H9 (cell line): ENCODE data around the gene SPATA18. TPM values are rescaled to one million over a fixed set of nuclear protein-coding genes. Genes with fewer than 3 reads are reported as not detected.

ENCODE experiments used
- DNase-seq: peaks from one replicate; pipeline ENCODE4 v3.0.0-alpha.2; 2017
- H2AFZ ChIP-seq: one replicate; pipeline ENCODE4 v1.6.1; 2013; ENCODE audit warnings: mild to moderate bottlenecking, low read length, control low read depth, moderate library complexity
- H2AK5ac ChIP-seq: 2 replicates; pipeline ENCODE4 v1.6.1; 2013; ENCODE audit warnings: low read length, control low read depth, mixed read lengths; ENCODE audit not compliant: insufficient read length
- H2BK120ac ChIP-seq: one replicate; pipeline ENCODE4 v1.6.1; 2013; ENCODE audit warnings: low read depth, mild to moderate bottlenecking, low read length, control low read depth, inconsistent platforms; ENCODE audit not compliant: poor library complexity, severe bottlenecking
- H2BK12ac ChIP-seq: 2 replicates; pipeline ENCODE4 v1.6.1; 2013; ENCODE audit warnings: low read length, control low read depth, mixed read lengths, low read depth; ENCODE audit not compliant: insufficient read length
- H2BK15ac ChIP-seq: 2 replicates; pipeline ENCODE4 v1.6.1; 2013; ENCODE audit warnings: low read depth, low read length, control low read depth
- H2BK20ac ChIP-seq: one replicate; pipeline ENCODE4 v1.6.1; 2013; ENCODE audit warnings: low read depth, mild to moderate bottlenecking, low read length, control low read depth, inconsistent platforms; ENCODE audit not compliant: poor library complexity, severe bottlenecking
- H2BK5ac ChIP-seq: 2 replicates; pipeline ENCODE4 v1.6.1; 2013; ENCODE audit warnings: low read length, control low read depth, mixed read lengths; ENCODE audit not compliant: insufficient read length
- H3K14ac ChIP-seq: 2 replicates; pipeline ENCODE4 v1.6.1; 2013; ENCODE audit warnings: low read length, control low read depth; ENCODE audit not compliant: insufficient read depth
- H3K18ac ChIP-seq: 2 replicates; pipeline ENCODE4 v1.6.1; 2013; ENCODE audit warnings: low read depth, mild to moderate bottlenecking, mixed read lengths, low read length, control low read depth; ENCODE audit not compliant: insufficient read length
- H3K23ac ChIP-seq: 2 replicates; pipeline ENCODE4 v1.6.1; 2013; ENCODE audit warnings: low read length, control low read depth, mixed read lengths, low read depth; ENCODE audit not compliant: insufficient read length
- H3K23me2 ChIP-seq: 2 replicates; pipeline ENCODE4 v1.6.1; 2013; ENCODE audit warnings: low read depth, mild to moderate bottlenecking, mixed read lengths, low read length, control low read depth; ENCODE audit not compliant: insufficient read length, poor library complexity, severe bottlenecking
- H3K27ac ChIP-seq: 2 replicates; pipeline ENCODE4 v1.5.1; 2013; ENCODE audit warnings: low read length, control low read depth, mixed read lengths, low read depth; ENCODE audit not compliant: insufficient read length
- H3K27me3 ChIP-seq: 2 replicates; pipeline ENCODE4 v1.6.1; 2013; ENCODE audit warnings: low read length, control low read depth, inconsistent platforms; ENCODE audit not compliant: insufficient read depth
- H3K4ac ChIP-seq: 2 replicates; pipeline ENCODE4 v1.6.1; 2013; ENCODE audit warnings: low read depth, mild to moderate bottlenecking, control low read depth, inconsistent platforms, low read length, moderate library complexity
- H3K4me1 ChIP-seq: 2 replicates; pipeline ENCODE4 v1.6.1; 2013; ENCODE audit warnings: low read length, control low read depth, inconsistent platforms; ENCODE audit not compliant: insufficient read depth
- H3K4me2 ChIP-seq: 2 replicates; pipeline ENCODE4 v1.6.1; 2013; ENCODE audit warnings: low read length, control low read depth, mixed read lengths; ENCODE audit not compliant: insufficient read length, insufficient read depth
- H3K56ac ChIP-seq: 2 replicates; pipeline ENCODE4 v1.6.1; 2013; ENCODE audit warnings: low read depth, mild to moderate bottlenecking, mixed read lengths, low read length, control low read depth; ENCODE audit not compliant: insufficient read length
- H3K79me1 ChIP-seq: 2 replicates; pipeline ENCODE4 v1.6.1; 2013; ENCODE audit warnings: low read depth, mild to moderate bottlenecking, moderate library complexity, low read length, control low read depth, inconsistent platforms; ENCODE audit not compliant: insufficient read depth, poor library complexity, severe bottlenecking
- H3K79me2 ChIP-seq: 2 replicates; pipeline ENCODE4 v1.6.1; 2013; ENCODE audit warnings: low read length, control low read depth, inconsistent platforms; ENCODE audit not compliant: insufficient read depth
- H3K9ac ChIP-seq: 2 replicates; pipeline ENCODE4 v1.6.1; 2013; ENCODE audit warnings: low read length, control low read depth, mixed read lengths; ENCODE audit not compliant: insufficient read length; ENCODE audit errors: extremely low read depth
- H3K9me3 ChIP-seq: one replicate; pipeline ENCODE4 v1.6.1; 2013; ENCODE audit warnings: low read depth, low read length, inconsistent platforms; ENCODE audit not compliant: control insufficient read depth
- H3T11ph ChIP-seq: one replicate; pipeline ENCODE4 v1.6.1; 2013; ENCODE audit warnings: mild to moderate bottlenecking, low read length, control low read depth, inconsistent platforms
- H4K20me1 ChIP-seq: one replicate; pipeline ENCODE4 v1.6.1; 2013; ENCODE audit not compliant: control insufficient read depth, insufficient read length, insufficient read depth
- H4K5ac ChIP-seq: 2 replicates; pipeline ENCODE4 v1.6.1; 2013; ENCODE audit warnings: low read depth, mild to moderate bottlenecking, mixed read lengths, low read length, control low read depth; ENCODE audit not compliant: insufficient read length
- H4K8ac ChIP-seq: replicated peaks from 2 replicates; pipeline ENCODE4 v1.6.1; 2013; ENCODE audit warnings: low read length, control low read depth, mixed read lengths, low read depth; ENCODE audit not compliant: insufficient read length
- H4K91ac ChIP-seq: 2 replicates; pipeline ENCODE4 v1.6.1; 2013; ENCODE audit warnings: low read depth, mild to moderate bottlenecking, moderate library complexity, mixed read lengths, low read length, control low read depth; ENCODE audit not compliant: insufficient read length
- H3K27ac Mint-ChIP-seq, 3 experiments: 2 replicates in 2 of 3; 3 replicates in 1 of 3; pipeline ENCODE4 v1.8.0; 2020 to 2021; ENCODE audit warnings: mixed read lengths in 3 of 3, mild to moderate bottlenecking in 1 of 3, moderate library complexity in 1 of 3
- H3K27me3 Mint-ChIP-seq: 2 replicates; pipeline ENCODE4 v1.8.0; 2021; ENCODE audit warnings: low read depth, mild to moderate bottlenecking, moderate library complexity, mixed read lengths
- H3K36me3 Mint-ChIP-seq, 3 experiments: 2 replicates in 2 of 3; 3 replicates in 1 of 3; pipeline ENCODE4 v1.8.0; 2020 to 2021; ENCODE audit warnings: low read depth in 3 of 3, mixed read lengths in 3 of 3; ENCODE audit not compliant: insufficient read depth in 1 of 3
- H3K4me1 Mint-ChIP-seq, 2 experiments: 2 replicates each; pipeline ENCODE4 v1.8.0; 2020; ENCODE audit warnings: mixed read lengths in 2 of 2
- H3K4me3 Mint-ChIP-seq, 2 experiments: 2 replicates in 1 of 2; 3 replicates in 1 of 2; pipeline ENCODE4 v1.8.0; 2020 to 2021; ENCODE audit warnings: mild to moderate bottlenecking in 2 of 2, mixed read lengths in 2 of 2, moderate library complexity in 1 of 2
- H3K9me3 Mint-ChIP-seq, 2 experiments: 2 replicates in 1 of 2; 3 replicates in 1 of 2; pipeline ENCODE4 v1.8.0; 2020; ENCODE audit warnings: mild to moderate bottlenecking in 2 of 2, mixed read lengths in 2 of 2, moderate library complexity in 1 of 2
- whole genome bisulfite sequencing: extraction: QIAGEN DNeasy Blood & Tissue Kit; methylation state at CpG from one replicate; pipeline ENCODE4 v1.1.7; 2013; ENCODE audit warnings: missing lambda C conversion rate, low lambda C conversion rate, mixed read lengths; ENCODE audit not compliant: insufficient read length; ENCODE audit errors: extremely low coverage; 5-methylcytosine and 5-hydroxymethylcytosine counted together
- total RNA-seq: library from RNA; stranded (reverse); gene quantifications from 2 replicates; pipeline ENCODE4 v1.2.1, GENCODE V29; 2021
- TF ChIP-seq, protein P1 (sequence below): fragments of 200-600 bp; sonication (generic); conservative IDR thresholded peaks from 3 replicates; pipeline ENCODE4 v1.8.0; 2021; ENCODE audit warnings: antibody characterized with exemption, mild to moderate bottlenecking

The SPATA18 gene
- total RNA-seq, 1 experiment from 2014 or later, result 3.9 TPM

DNA sequence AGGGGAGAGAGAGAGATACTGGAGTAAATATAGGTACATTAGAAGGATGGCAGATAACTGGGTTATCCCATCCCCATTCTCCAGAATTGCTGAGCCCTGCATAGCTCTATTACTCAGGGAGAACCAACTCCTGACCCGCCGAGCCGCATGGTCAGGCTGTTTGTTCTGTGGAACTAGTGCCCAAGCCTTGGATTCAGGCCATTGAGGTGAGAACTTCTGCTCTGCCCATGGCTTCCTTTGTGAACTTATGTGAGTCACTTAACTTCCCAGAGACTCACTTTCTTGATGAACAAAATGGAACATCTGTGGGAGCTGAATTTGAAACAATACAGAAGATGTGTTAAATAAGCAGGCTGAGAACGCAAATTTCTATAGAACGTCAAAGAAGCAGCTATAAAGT lies 54.2 kb downstream of the SPATA18 start:
- no peaks in the 10 kb centered on the region for H3K36me3 Mint-ChIP-seq
- H3K27ac ChIP-seq, result no peak overlapping the region
- no peak overlapping the region for H3K9ac ChIP-seq
- no peak overlapping the region for H3T11ph ChIP-seq
- H2BK12ac ChIP-seq, result no peak overlapping the region
- WGBS, result no CpG with 5 or more reads among the region's 5 CpGs
- H4K91ac ChIP-seq, result no peak overlapping the region
- no peak overlapping the region for H3K4ac ChIP-seq
- no peaks in the 10 kb centered on the region for H3K4me1 ChIP-seq
- TF ChIP-seq, protein P1, sequence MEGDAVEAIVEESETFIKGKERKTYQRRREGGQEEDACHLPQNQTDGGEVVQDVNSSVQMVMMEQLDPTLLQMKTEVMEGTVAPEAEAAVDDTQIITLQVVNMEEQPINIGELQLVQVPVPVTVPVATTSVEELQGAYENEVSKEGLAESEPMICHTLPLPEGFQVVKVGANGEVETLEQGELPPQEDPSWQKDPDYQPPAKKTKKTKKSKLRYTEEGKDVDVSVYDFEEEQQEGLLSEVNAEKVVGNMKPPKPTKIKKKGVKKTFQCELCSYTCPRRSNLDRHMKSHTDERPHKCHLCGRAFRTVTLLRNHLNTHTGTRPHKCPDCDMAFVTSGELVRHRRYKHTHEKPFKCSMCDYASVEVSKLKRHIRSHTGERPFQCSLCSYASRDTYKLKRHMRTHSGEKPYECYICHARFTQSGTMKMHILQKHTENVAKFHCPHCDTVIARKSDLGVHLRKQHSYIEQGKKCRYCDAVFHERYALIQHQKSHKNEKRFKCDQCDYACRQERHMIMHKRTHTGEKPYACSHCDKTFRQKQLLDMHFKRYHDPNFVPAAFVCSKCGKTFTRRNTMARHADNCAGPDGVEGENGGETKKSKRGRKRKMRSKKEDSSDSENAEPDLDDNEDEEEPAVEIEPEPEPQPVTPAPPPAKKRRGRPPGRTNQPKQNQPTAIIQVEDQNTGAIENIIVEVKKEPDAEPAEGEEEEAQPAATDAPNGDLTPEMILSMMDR, result no peak
- H3K4me3 Mint-ChIP-seq, result no peak overlapping the region
- peaks cover 0 to 3% of the 10 kb centered on the region in 2 experiments; a peak in 2 of 5 replicates for H3K9me3 Mint-ChIP-seq
- no peaks in the 10 kb centered on the region for H3K79me1 ChIP-seq
- H2BK120ac ChIP-seq, result no peak overlapping the region
- H4K8ac ChIP-seq, result no peak overlapping the region
- no peaks in the 10 kb centered on the region for H3K27me3 ChIP-seq
- H2AK5ac ChIP-seq, result no peak overlapping the region
- H3K23me2 ChIP-seq, result no peaks in the 10 kb centered on the region
- H3K18ac ChIP-seq, result no peak overlapping the region
- H2BK20ac ChIP-seq, result no peak overlapping the region
- H2BK5ac ChIP-seq, result no peak overlapping the region
- no peak overlapping the region for H2BK15ac ChIP-seq
- no peaks in the 10 kb centered on the region for H3K27me3 Mint-ChIP-seq
- H4K20me1 ChIP-seq, result no peaks in the 10 kb centered on the region
- H3K4me1 Mint-ChIP-seq, result peaks cover 0 to 3% of the 10 kb centered on the region in 2 experiments; a peak in 3 of 4 replicates
- H3K79me2 ChIP-seq, result no peaks in the 10 kb centered on the region
- H3K4me2 ChIP-seq, result no peak overlapping the region
- DNase-seq, result no peak
- no peak overlapping the region for H3K23ac ChIP-seq
- peak overlapping the region in 1 of 3 experiments; percentile 44; a peak in 1 of 7 replicates for H3K27ac Mint-ChIP-seq
- H4K5ac ChIP-seq, result no peak overlapping the region
- H2AFZ ChIP-seq, result no peak overlapping the region
- H3K9me3 ChIP-seq, result no peaks in the 10 kb centered on the region
- no peak overlapping the region for H3K14ac ChIP-seq
- no peak overlapping the region for H3K56ac ChIP-seq
